ENCODE measurements around the gene PTGFR.

DNA sequence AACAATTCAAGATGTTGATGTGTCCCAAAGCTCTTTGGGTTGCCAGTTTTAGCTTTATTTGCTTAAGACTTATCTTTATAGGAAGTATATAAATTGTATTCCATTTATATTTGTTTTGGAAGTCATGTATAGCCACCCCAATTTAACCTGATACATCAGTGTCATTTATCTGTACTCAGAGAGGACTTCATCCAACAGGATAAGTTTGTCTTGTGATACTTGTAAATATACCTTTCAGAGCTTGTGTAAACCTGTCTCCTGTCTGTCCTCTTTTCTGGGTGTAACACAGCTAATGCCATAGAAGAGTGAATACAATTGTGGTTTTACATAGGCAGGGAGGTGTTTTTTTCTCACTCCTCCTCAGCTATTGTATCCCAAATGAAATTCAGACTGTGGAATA, 10.4 kb downstream of the PTGFR start:
- TF ChIP-seq CTCF (IDR thresholded peaks at IDR 0.05; ENCODE audit: insufficient read depth, low read length, poor library complexity, severe bottlenecking) (no peak), EZH2phosphoT487 (conservative IDR thresholded peaks at IDR 0.05; ENCODE audit: low read length) (no peak)
